ENCODE measurements around the gene FTSJ1.
A peak's percentile ranks its signal among the peaks of the same experiment; 100 is the strongest.
"Not testable (repeated sequence)": the region's sequence is repeated elsewhere in the genome, so short reads cannot be mapped to it uniquely, and the experiment has no call there.

The FTSJ1 gene, protein sequence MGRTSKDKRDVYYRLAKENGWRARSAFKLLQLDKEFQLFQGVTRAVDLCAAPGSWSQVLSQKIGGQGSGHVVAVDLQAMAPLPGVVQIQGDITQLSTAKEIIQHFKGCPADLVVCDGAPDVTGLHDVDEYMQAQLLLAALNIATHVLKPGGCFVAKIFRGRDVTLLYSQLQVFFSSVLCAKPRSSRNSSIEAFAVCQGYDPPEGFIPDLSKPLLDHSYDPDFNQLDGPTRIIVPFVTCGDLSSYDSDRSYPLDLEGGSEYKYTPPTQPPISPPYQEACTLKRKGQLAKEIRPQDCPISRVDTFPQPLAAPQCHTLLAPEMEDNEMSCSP

GRCh38 chrX:48475774-48476577 lies at the start of gene FTSJ1:
Gene FTSJ1 (plus strand): TSS chrX:48476199. CDS start chrX:48478048, 1,849 bp downstream.
- DNase-seq: peak; percentile 81 to 93 (median 85)

GRCh38 chrX:48427027-48427716 lies 48.8 kb upstream of the FTSJ1 start:
- DNase-seq: not testable (repeated sequence)

DNA sequence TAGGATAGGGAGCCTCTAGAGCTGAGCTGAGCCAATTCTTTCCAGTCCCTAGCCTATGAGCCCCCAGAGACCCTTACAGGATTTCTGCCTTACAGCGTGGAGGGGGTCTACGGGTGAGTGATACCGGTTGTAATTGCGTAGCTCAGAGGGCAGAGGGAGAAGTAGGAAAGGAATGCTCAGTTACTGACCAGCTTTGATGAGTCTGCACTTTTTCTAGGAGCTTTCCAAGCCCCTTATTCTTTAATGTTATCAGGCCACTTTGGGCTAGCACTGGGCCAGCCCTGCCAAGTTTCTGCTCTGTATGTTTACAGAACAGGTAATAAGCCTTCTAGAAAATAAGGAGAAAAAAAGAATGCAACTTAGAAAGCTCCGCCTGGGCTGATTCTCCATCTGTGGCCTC lies 46.4 kb upstream of the FTSJ1 start:
- DNase-seq: not testable (repeated sequence)

- not testable (repeated sequence) for DNase-seq
Measured at GRCh38 chrX:48430166-48430565, 45.8 kb upstream of the FTSJ1 start.

DNA sequence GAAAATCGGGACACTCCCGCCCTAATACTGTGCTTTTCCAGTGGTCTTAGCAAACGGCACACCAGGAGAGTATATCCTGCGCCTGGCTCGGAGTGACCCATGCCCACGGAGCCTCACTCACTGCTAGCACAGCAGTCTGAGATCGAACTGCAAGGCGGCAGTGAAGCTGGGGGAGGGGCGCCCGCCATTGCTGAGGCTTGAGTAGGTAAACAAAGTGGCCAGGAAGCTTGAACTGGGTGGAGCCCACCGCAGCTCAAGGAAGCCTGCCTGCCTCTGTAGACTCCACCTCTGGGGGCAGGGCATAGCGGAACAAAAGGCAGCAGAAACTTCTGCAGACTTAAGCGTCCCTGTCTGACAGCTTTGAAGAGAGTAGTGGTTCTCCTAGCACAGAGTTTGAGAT lies 42.3 kb upstream of the FTSJ1 start:
- not testable (repeated sequence) for DNase-seq

GRCh38 chrX:48447201-48447600 lies 28.8 kb upstream of the FTSJ1 start:
- DNase-seq: not testable (repeated sequence)

DNA sequence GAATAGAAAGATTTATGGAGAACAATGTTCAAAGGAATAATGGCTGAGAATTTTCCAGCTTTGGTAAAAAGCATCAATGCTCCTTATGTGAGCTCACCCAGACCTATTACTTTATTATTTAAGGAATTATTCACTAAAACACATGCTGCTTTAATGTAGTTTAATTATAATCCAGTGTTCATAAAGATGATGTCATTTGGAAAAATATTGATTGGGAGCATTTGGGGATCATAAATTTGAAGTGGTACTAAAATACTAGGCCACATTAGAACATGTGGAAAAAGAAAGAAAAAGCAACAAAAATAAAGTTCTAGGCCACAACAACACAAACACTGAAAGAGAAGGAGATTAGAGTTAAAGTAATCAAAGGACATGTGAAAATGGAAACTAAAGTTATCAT lies 25.9 kb upstream of the FTSJ1 start:
- DNase-seq: no peak

DNA sequence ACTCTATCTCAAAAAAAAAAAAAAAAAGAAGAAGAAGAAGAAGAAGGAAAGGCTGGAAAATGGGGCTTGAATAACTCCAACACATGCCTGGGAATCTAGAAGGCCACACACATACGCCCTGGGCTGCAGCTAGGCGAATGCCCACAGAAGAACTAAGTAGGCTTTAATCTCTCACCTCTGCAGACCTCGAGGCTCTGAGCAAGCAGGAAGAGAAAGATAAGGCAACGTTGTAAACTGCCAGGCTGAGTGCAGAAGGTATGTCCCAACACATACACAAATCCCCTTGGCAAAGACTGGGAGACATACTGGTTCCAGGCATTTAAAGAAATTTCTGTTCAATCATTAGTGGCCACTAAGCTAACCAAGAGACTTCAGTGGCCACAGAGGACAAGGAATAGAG lies 24.3 kb upstream of the FTSJ1 start:
- DNase-seq: no peak

GRCh38 chrX:48456628-48457331 lies 19.2 kb upstream of the FTSJ1 start:
- no peak for DNase-seq

- DNase-seq: no peak
Measured at GRCh38 chrX:48458711-48459110, 17.3 kb upstream of the FTSJ1 start.

DNA sequence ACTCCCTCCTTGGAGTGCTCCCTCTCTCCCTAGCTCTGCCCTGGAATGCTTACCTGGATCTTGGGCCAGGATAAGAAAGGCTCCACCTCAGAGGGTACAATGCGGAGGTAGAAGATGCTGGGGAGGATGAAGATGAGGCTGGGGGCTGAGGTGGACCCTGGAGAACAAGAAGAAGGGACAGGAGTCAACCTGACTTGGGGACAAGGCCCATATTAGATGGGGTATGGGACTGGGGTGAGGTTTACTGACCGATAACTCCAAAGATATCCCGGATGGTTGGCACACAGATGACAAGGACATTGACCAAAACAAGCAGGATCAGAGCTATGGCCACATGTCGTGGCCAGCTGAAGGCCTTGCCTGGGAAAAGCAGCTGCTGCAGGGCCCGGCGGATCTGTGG lies 16.5 kb upstream of the FTSJ1 start:
- no peak for DNase-seq

DNA sequence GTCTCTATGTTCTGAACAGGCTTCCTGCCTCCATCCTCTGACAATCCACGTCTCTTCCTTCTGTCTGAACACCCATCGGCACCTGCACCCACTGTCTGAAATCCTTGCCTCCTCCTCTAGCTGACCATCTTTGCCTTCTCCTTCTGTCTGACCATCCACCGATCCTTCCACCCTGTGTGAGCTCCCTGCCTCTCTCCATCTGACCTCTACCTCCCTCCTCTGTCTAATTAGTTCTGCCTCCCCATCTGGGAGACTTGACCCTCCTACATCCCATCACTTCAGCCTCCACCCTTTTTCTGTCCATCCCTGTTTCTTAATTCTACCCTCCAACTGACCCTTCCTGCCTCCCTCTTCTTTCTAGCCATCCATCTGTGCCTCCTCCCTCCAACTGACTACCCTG lies 16.0 kb upstream of the FTSJ1 start:
- no peak for DNase-seq

DNA sequence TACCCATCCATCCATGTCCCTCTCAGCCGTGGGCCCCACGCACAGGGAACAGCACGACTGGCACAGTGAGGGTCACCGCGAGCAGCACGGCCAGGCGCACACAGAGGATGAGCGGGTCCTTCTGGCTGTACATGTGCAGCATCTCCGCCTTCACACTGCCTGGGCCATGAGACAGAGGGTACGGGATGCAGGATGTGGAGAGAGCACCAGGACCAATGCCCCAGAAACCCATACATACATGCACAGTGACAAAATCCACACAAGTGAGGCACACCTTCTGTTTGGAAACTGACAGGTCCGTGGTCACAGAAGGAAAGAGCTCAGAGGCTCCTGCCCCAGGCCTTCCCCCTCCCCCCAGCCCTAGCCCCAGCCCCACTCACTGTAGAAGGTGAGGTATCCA lies 15.4 kb upstream of the FTSJ1 start:
- no peak for DNase-seq

- DNase-seq: no peak
Measured at GRCh38 chrX:48461830-48462229, 14.2 kb upstream of the FTSJ1 start.

DNA sequence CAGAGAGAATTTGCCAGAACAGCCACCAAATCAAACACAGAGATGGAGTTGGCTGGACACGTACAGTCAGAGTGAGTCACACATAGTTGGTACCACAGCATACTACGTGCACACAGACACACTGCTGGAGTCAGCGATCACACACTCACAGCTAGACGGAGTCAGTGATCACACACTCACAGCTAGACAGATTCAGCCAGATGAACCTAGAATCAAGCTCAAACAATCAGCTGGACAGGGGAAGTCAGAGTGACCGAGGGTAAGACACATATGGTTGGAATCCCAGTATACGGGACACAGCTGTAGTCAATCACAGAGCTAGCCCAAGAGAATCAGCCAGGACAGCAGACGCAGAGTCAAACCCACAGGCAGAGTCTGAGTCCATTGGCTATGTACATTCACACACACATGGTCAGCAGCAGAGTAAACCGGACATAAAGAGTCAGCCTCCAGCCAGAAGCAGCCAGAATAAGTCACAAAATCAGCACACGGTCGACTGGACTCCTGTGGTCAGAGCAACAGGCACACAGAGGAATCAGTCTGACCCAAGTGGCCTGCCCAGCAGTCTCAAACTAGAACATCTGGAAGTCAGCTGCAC lies 10.6 kb upstream of the FTSJ1 start:
- no peak for DNase-seq

DNA sequence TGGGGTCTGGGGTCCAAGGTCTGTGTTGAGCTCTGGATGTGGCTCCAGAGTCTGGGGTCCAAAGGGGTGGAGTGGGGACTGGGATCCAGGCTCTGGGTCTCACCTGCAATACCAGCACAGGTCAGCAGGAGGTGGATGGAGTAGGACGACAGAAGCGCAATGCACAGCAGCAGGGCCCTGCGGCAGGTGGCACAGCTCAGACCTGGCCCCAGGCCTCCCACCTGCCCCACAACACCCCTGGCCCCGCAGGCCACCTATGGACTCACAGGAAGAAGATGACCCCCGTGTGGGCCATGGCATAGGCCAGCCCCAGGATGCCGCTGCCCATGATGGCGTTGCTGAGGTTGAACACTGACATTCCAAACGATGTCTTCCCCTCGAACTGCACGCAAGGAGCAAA lies 9.3 kb upstream of the FTSJ1 start:
- no peak for DNase-seq

- DNase-seq: no peak
Measured at GRCh38 chrX:48467281-48467761, 8.7 kb upstream of the FTSJ1 start.

DNA sequence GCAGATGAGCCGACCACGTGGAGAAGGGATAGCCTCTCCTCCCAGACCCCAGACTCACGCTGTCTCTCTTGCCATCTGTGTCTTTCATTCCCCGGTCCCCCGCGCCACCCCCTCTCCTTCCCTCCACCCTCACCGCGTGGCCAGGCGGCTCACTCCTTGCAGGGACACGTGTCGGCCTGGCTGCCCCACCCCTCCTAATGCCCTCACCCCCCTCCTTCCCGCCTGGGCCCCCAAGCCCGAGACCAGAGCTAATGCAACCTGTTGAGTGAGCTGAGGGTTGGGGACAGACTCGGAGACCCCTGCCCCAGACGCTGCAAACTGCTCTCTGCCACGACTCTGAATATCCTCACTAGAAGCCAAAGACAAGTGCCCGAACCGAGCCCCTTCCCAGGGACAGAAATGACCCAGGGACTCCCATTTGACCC lies 7.7 kb upstream of the FTSJ1 start:
- DNase-seq: no peak

DNA sequence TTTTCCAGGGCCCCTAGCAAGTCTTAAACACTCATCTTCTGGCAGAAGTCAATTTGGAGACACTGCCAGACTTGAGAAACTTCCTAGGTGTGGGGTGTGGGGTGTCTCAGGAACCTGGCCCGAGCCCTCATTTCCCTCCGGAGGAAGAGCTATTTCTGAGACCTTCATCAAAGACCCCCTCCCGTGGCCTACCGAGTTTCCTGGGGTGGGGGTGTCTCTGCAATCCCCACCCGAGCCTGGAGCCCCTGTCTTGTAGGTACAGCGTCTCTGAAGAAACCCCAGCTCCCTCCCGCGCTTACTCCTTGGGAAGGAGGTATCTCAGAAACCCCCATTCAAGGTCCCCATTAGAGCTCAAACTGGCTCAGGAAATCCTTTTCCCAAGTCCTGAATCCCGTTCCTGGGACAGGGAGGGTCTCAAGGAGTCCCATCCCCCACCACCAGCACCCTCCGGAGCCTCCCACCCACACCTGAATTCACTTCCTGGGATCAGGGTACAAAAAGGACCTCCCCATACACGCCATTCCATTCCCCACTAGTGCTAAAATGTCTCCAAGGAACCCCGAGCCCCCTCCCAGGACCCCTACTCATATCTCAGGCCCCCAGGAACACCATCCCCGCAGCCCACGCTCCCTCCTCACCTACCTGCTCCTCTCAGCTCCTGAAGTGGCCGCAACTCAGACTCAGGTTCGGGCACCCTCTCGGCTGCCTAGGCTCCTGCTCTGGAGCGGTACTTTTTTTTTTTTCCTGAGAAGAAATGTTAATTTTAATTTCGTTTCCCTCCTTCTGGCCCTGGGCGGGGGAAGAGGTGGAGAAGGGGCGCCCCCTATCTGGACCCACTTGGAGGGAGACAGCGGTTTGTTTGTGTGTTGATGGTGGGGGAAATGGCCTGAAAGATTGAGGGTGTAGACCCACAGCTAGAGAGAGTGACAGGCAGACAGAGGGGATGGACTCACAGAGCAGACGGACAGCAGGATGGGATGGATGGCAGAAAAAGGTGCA lies 7.0 kb upstream of the FTSJ1 start:
- DNase-seq: no peak

GRCh38 chrX:48470110-48470832 lies 5.7 kb upstream of the FTSJ1 start, which contains the start of gene SLC38A5:
Gene SLC38A5 (minus strand): TSS chrX:48470260. CDS start chrX:48467924, 2,336 bp downstream.
- no peak for DNase-seq

DNA sequence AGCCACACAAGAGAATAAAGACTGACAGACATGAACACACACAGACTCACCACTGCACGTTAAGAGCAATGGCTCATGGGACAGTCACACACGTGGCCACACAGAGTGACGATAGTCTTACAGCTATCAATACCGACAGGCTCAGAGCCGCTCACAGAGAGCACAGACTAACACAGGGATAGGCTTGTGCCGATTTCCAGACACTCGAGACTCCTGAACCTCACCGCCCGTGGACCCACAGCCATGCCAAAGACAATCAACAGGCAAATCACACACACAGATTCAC lies 5.2 kb upstream of the FTSJ1 start:
- no peak for DNase-seq
